HCT116 (cell line): ENCODE results near the gene FAM76B. TPM values are rescaled to one million over a fixed set of nuclear protein-coding genes. Genes with fewer than 3 reads are reported as not detected.
A peak's percentile ranks its signal among the peaks of the same experiment; 100 is the strongest.

ENCODE experiments used
- ATAC-seq: fragments of 200-7000 bp; cut with Tn5 transposase; 2 replicates; pipeline ENCODE4 v1.9.1; 2020; ENCODE audit warnings: mild to moderate bottlenecking, moderate library complexity
- BruUV-seq: library from RNA; stranded (reverse); fragments of 400-500 nt; replicated peaks from 2 replicates; lab custom pipeline; 2021; lab: Mats Ljungman, UMichigan
- CTCF ChIA-PET: fragments of 300-600 bp; sonication (Branson Sonifier 250); formaldehyde crosslinking; loops from one replicate; lab custom pipeline; 2021; ENCODE audit warnings: antibody characterized with exemption; lab: Charles Lee
- POLR2A ChIA-PET: fragments of 300-600, 350-600 bp; sonication (Branson Sonifier 250); formaldehyde crosslinking; loops from one replicate; lab custom pipeline; 2021; ENCODE audit warnings: antibody characterized with exemption; lab: Charles Lee
- RAD21 ChIA-PET, 2 experiments: fragments of 300-600 bp; sonication (Branson Sonifier 250); formaldehyde crosslinking; loops; one replicate each; lab custom pipeline; 2023; ENCODE audit warnings: low total read pairs in 2 of 2; ENCODE audit not compliant: uncharacterized antibody in 2 of 2, unreplicated experiment in 2 of 2, low non-redundant PET in 1 of 2; lab: Charles Lee
- DNase-seq: peaks from one replicate; pipeline ENCODE4 v3.0.0-alpha.2; 2010; ENCODE audit warnings: low read depth, low spot score
- H2AFZ ChIP-seq: fragments of 200-600 bp; shearing (Covaris generic), sonication (generic); 2 replicates; pipeline ENCODE4 v1.6.1; 2017; ENCODE audit warnings: low read depth, mixed run types, mixed read lengths, antibody characterized with exemption, low read length; ENCODE audit not compliant: poor library complexity, severe bottlenecking
- H3K27ac ChIP-seq: 2 replicates; pipeline ENCODE4 v1.5.1; 2012; ENCODE audit warnings: low read depth, low read length
- H3K27me3 ChIP-seq: fragments of 200-600 bp; sonication (generic); 2 replicates; pipeline ENCODE4 v1.6.1; 2016; ENCODE audit warnings: mixed run types, low read length, mixed read lengths; ENCODE audit not compliant: insufficient read depth
- H3K36me3 ChIP-seq, 2 experiments: fragments of 200-500 bp in 1 of 2; fragments of 200-600 bp in 1 of 2; sonication (Bioruptor generic) in 1 of 2; sonication (generic) in 1 of 2; 2 replicates each; pipeline versions ENCODE4 v1.5.1 to v1.6.1; 2014 to 2016; ENCODE audit warnings: low read length in 2 of 2, inconsistent platforms in 1 of 2, mixed read lengths in 1 of 2, mixed run types in 1 of 2; ENCODE audit not compliant: insufficient read depth in 2 of 2, control insufficient read depth in 1 of 2
- H3K4me1 ChIP-seq, 2 experiments: fragments of 200-600 bp in 1 of 2; sonication (generic) in 1 of 2; 2 replicates each; pipeline versions ENCODE4 v1.5.1 to v1.6.1; 2012 to 2017; ENCODE audit warnings: low read length in 2 of 2, inconsistent platforms in 1 of 2, mild to moderate bottlenecking in 1 of 2, mixed read lengths in 1 of 2, mixed run types in 1 of 2, moderate library complexity in 1 of 2; ENCODE audit not compliant: insufficient read depth in 2 of 2, control insufficient read depth in 1 of 2
- H3K4me2 ChIP-seq: fragments of 200-600 bp; sonication (generic); 2 replicates; pipeline ENCODE4 v1.6.1; 2017; ENCODE audit warnings: mixed run types, low read length, mixed read lengths
- H3K4me3 ChIP-seq, 2 experiments: fragments of 200-600 bp in 1 of 2; sonication (generic) in 1 of 2; replicated peaks in 1 of 2; 2 replicates each; pipeline ENCODE4 v1.5.1; 2011 to 2016; ENCODE audit warnings: low read length in 2 of 2, control low read depth in 1 of 2, low read depth in 1 of 2, mild to moderate bottlenecking in 1 of 2, mixed read lengths in 1 of 2, mixed run types in 1 of 2
- H3K79me2 ChIP-seq: fragments of 200-600 bp; sonication (generic); 2 replicates; pipeline ENCODE4 v1.6.1; 2017; ENCODE audit warnings: mild to moderate bottlenecking, mixed run types, low read length, moderate library complexity, mixed read lengths; ENCODE audit not compliant: insufficient read depth
- H3K9ac ChIP-seq: fragments of 200-600 bp; sonication (generic); 2 replicates; pipeline ENCODE4 v1.6.1; 2016; ENCODE audit warnings: low read length, mixed read lengths
- H3K9me2 ChIP-seq: fragments of 200-600 bp; sonication (generic), shearing (Covaris generic); 2 replicates; pipeline ENCODE4 v1.6.1; 2017; ENCODE audit warnings: mixed run types, mild to moderate bottlenecking, moderate library complexity; ENCODE audit not compliant: insufficient read depth
- H3K9me3 ChIP-seq, 2 experiments: fragments of 200-500 bp in 1 of 2; fragments of 200-600 bp in 1 of 2; sonication (Bioruptor generic) in 1 of 2; sonication (generic) in 1 of 2; 2 replicates each; pipeline ENCODE4 v1.6.1; 2014 to 2017; ENCODE audit warnings: low read length in 2 of 2, mixed read lengths in 2 of 2, inconsistent platforms in 1 of 2, low read depth in 1 of 2, mild to moderate bottlenecking in 1 of 2, mixed run types in 1 of 2, moderate library complexity in 1 of 2; ENCODE audit not compliant: control insufficient read depth in 1 of 2, insufficient read depth in 1 of 2
- H4K20me1 ChIP-seq: fragments of 200-600 bp; sonication (generic), shearing (Covaris generic); 2 replicates; pipeline ENCODE4 v1.6.1; 2017; ENCODE audit warnings: mixed run types, mild to moderate bottlenecking, moderate library complexity; ENCODE audit not compliant: insufficient read depth
- EZH2 ChIP-seq: fragments of 200-600 bp; sonication (generic); IDR thresholded peaks from 2 replicates; pipeline ENCODE4 v1.6.1; 2017; ENCODE audit warnings: antibody characterized with exemption, mixed run types
- EZH2phosphoT487 ChIP-seq: fragments of 200-600 bp; IDR thresholded peaks from 2 replicates; pipeline ENCODE4 v1.6.1; 2018; ENCODE audit warnings: antibody characterized with exemption, borderline replicate concordance
- FOSL1 ChIP-seq: IDR thresholded peaks from 2 replicates; pipeline ENCODE4 v1.6.1; 2012; ENCODE audit warnings: low read depth
- POLR2A ChIP-seq: IDR thresholded peaks from 2 replicates; pipeline ENCODE4 v1.7.0; 2011; ENCODE audit warnings: borderline replicate concordance; ENCODE audit not compliant: insufficient read depth, insufficient read length; ENCODE audit errors: extremely low read depth
- POLR2AphosphoS5 ChIP-seq: IDR thresholded peaks from 2 replicates; pipeline ENCODE4 v1.6.1; 2011; ENCODE audit warnings: mild to moderate bottlenecking, low read depth, low read length, moderate library complexity
- RAD21 ChIP-seq: IDR thresholded peaks from 2 replicates; pipeline ENCODE4 v1.6.1; 2012; ENCODE audit warnings: low read depth, mild to moderate bottlenecking
- SIN3A ChIP-seq: IDR thresholded peaks from 2 replicates; pipeline ENCODE4 v1.6.1; 2012; ENCODE audit warnings: low read depth
- SRF ChIP-seq: IDR thresholded peaks from 2 replicates; pipeline ENCODE4 v1.6.1; 2012; ENCODE audit warnings: low read depth
- YY1 ChIP-seq: IDR thresholded peaks from 2 replicates; pipeline ENCODE4 v1.6.1; 2011; ENCODE audit warnings: low read length, low read depth, moderate library complexity, mild to moderate bottlenecking; ENCODE audit not compliant: insufficient replicate concordance; ENCODE audit errors: extremely low read depth
- ZFX ChIP-seq: fragments of 450-650 bp; IDR thresholded peaks from 2 replicates; pipeline ENCODE4 v1.6.1; 2017
- intact Hi-C: fragments of 100-400 bp; cut with micrococcal nuclease; formaldehyde crosslinking; loops from 2 replicates; pipeline ENCODE4 v1.10.0; 2022
- total RNA-seq: library from RNA; stranded (reverse); gene quantifications from one replicate; pipeline ENCODE4 v1.2.1, GENCODE V29; 2021; ENCODE audit not compliant: unreplicated experiment
- TF ChIP-seq, protein P1 (sequence below): IDR thresholded peaks from 2 replicates; pipeline ENCODE4 v1.6.1; 2012
- TF ChIP-seq, protein P2 (sequence below), 3 experiments: fragments of 200-600 bp in 1 of 3; sonication (generic) in 1 of 3; IDR thresholded peaks in 2 of 3; conservative IDR thresholded peaks in 1 of 3; 2 replicates each; pipeline ENCODE4 v1.5.1; 2012 to 2017; ENCODE audit warnings: low read depth in 2 of 3, low read length in 2 of 3, antibody characterized with exemption in 1 of 3, borderline replicate concordance in 1 of 3, control low read depth in 1 of 3, mild to moderate bottlenecking in 1 of 3, mixed read lengths in 1 of 3, mixed run types in 1 of 3, moderate library complexity in 1 of 3; ENCODE audit not compliant: insufficient read depth in 1 of 3

Gene FAM76B
- total RNA-seq, 1 experiment from 2014 or later = 27.5 TPM

DNA sequence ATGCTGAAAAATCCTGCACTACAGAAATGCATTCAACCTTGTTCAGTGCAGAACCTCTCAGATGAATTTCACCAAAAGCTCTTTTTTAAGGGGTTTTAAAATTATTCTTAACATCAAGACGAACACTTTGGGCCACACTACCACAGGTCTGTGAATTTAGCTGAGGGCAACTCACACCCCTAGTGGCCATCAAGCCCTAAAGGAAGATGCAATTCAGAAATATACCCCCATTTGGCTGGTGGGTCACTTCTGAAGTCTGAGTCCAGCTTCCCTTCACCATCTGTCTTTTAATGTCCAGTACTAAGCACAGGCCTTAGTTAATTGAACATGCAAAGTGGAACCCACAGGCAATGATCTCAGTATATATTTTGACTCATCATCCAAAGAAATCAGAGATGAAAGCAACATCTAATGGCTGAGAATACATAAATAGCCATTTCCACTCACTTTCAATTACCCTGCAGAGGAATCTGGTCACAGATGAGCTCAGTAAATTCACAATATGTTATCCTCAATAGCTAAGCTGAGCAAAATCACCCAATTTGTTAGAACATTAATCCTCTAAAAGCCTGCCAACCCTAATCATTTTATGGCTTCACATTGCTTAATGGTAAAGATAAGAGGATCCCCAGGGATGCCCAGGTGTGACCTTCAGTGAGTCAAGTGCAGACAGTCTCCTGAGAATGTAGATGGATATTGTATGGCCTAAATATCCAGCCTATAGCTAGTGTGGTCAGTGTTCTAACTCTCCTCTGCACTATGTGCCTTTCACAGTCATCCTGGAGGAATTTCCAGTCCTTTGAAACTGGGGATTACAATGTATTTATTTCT, 50.3 kb downstream of the FAM76B start:
- ATAC-seq = peak; percentile 66
- RAD21 ChIA-PET = no interaction called here
- BruUV-seq = no TSS peak

DNA sequence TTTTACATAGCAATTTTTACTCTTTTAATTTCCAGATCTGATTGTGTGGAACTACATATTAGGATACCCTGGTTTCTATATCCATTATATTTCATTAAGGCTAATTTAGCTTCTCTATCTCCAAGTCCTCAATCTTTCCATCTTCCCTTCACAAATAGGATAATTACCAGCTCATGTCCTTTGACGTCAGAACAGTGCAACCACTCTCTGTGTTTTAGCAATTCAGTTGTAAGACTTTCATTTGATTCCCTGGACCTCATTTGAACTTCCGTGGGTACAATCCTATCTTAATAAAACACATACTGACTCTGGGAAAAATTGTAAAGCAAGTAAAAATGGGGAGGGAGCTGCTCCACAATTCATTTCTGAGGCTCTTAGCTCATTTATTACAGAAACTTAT, 52.8 kb downstream of the FAM76B start:
- Histone ChIP-seq H3K27me3 (peaks cover 14% of the 10 kb centered on the region; the same call in 1 of the 2 replicates), H4K20me1 (no peaks in the 10 kb centered on the region), H3K79me2 (no peaks in the 10 kb centered on the region), H2AFZ (no peak overlapping the region), H3K9me3 (no peaks in the 10 kb centered on the region), H3K4me1 (no peaks in the 10 kb centered on the region), H3K9me2 (no peaks in the 10 kb centered on the region), H3K4me2 (no peak overlapping the region), H3K9ac (no peak overlapping the region), H3K27ac (no peak overlapping the region), H3K4me3 (no peak overlapping the region), H3K36me3 (no peaks in the 10 kb centered on the region)
- ChIA-PET POLR2A (no interaction called here), CTCF (interaction anchor here (2.1 kb wide), 1 partner anchor 31 kb away, joined by 10 read pairs; no protein-coding TSS in a partner anchor), RAD21 (no interaction called here)
- BruUV-seq = no TSS peak
- DNase-seq (no peak), ATAC-seq (no peak)
- intact Hi-C loops = no loop called here
- TF ChIP-seq SRF (no peak), EZH2phosphoT487 (no peak), EZH2 (no peak), ZFX (no peak), RAD21 (no peak), FOSL1 (no peak), SIN3A (no peak), YY1 (no peak), POLR2AphosphoS5 (no peak)
- TF ChIP-seq, protein P1, sequence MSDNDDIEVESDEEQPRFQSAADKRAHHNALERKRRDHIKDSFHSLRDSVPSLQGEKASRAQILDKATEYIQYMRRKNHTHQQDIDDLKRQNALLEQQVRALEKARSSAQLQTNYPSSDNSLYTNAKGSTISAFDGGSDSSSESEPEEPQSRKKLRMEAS = no peak

More for the DNA sequence above, 50.3 kb downstream of the FAM76B start:
- H3K36me3 ChIP-seq = no peaks in the 10 kb centered on the region
- H2AFZ ChIP-seq = no peak overlapping the region
- H3K27me3 ChIP-seq = 0 out of 2 replicates have a peak, but pooled peaks cover 5% of the 10 kb centered on the region
- ChIA-PET CTCF (interaction anchor here (0.7 to 2.0 kb wide), 3 partner anchors 9 to 588 kb away, joined by 4 to 10 read pairs (median 6); no protein-coding TSS in a partner anchor), POLR2A (no interaction called here)
- H3K27ac ChIP-seq = no peak overlapping the region
- H3K4me3 ChIP-seq = no peak overlapping the region
- no peaks in the 10 kb centered on the region for H3K79me2 ChIP-seq
- H3K4me1 ChIP-seq = no peaks in the 10 kb centered on the region
- no peaks in the 10 kb centered on the region for H3K9me2 ChIP-seq
- no peak overlapping the region for H3K9ac ChIP-seq
- no peaks in the 10 kb centered on the region for H4K20me1 ChIP-seq
- no peak overlapping the region for H3K4me2 ChIP-seq
- intact Hi-C loops = no loop called here
- no peak for DNase-seq
- TF ChIP-seq POLR2A = no peak
- TF ChIP-seq, protein P2, sequence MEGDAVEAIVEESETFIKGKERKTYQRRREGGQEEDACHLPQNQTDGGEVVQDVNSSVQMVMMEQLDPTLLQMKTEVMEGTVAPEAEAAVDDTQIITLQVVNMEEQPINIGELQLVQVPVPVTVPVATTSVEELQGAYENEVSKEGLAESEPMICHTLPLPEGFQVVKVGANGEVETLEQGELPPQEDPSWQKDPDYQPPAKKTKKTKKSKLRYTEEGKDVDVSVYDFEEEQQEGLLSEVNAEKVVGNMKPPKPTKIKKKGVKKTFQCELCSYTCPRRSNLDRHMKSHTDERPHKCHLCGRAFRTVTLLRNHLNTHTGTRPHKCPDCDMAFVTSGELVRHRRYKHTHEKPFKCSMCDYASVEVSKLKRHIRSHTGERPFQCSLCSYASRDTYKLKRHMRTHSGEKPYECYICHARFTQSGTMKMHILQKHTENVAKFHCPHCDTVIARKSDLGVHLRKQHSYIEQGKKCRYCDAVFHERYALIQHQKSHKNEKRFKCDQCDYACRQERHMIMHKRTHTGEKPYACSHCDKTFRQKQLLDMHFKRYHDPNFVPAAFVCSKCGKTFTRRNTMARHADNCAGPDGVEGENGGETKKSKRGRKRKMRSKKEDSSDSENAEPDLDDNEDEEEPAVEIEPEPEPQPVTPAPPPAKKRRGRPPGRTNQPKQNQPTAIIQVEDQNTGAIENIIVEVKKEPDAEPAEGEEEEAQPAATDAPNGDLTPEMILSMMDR (IDR thresholded peaks at IDR 0.05 in 2 of 3, conservative IDR thresholded peaks at IDR 0.05 in 1 of 3; ENCODE audit: borderline replicate concordance in 1 of 3, insufficient read depth in 1 of 3, low read depth in 2 of 3, low read length in 2 of 3) = peak in 2 of 3 experiments; percentile 38 to 45; a peak in 3 of 6 replicates
- H3K9me3 ChIP-seq = no peaks in the 10 kb centered on the region
